Lung (tissue), 12 donors: ENCODE measurements around the gene KANSL1L. TPM values are rescaled to one million over a fixed set of nuclear protein-coding genes. Genes with fewer than 3 reads are reported as not detected.
A peak's percentile ranks its signal among the peaks of the same experiment; 100 is the strongest.

ENCODE experiments used
- ATAC-seq: fragments of 200-7000 bp; cut with Tn5 transposase; one replicate; pipeline ENCODE4 v1.9.1; 2020; ENCODE audit warnings: moderate number of reproducible peaks; ENCODE audit not compliant: insufficient read depth, low FRiP score
- DNase-seq, 3 donors: peaks; one replicate each; pipeline ENCODE4 v3.0.0-alpha.2; 2013 to 2017
- H3K27ac ChIP-seq, 2 donors: one replicate each; pipeline ENCODE4 v1.5.1; 2013; ENCODE audit warnings: mild to moderate bottlenecking in 2 of 2, moderate library complexity in 2 of 2, control low read depth in 1 of 2, inconsistent platforms in 1 of 2, low read depth in 1 of 2, low read length in 1 of 2
- H3K27me3 ChIP-seq, 3 donors: one replicate each; pipeline ENCODE4 v1.5.1; 2013; ENCODE audit warnings: low read length in 2 of 3; ENCODE audit not compliant: control insufficient read depth in 3 of 3, insufficient read depth in 3 of 3
- H3K36me3 ChIP-seq, 4 donors: one replicate each; pipeline ENCODE4 v1.5.1; 2013; ENCODE audit warnings: low read length in 4 of 4, mild to moderate bottlenecking in 1 of 4, moderate library complexity in 1 of 4; ENCODE audit not compliant: control insufficient read depth in 4 of 4, insufficient read depth in 4 of 4
- H3K4me1 ChIP-seq, 5 donors: one replicate each; pipeline ENCODE4 v1.5.1; 2013; ENCODE audit warnings: low read length in 5 of 5, mild to moderate bottlenecking in 2 of 5, moderate library complexity in 1 of 5; ENCODE audit not compliant: control insufficient read depth in 5 of 5, insufficient read depth in 5 of 5
- H3K4me3 ChIP-seq: one replicate; pipeline ENCODE4 v1.5.1; 2013; ENCODE audit warnings: mild to moderate bottlenecking, control low read depth, moderate library complexity
- H3K9ac ChIP-seq, 2 donors: one replicate each; pipeline ENCODE4 v1.5.1; 2013; ENCODE audit warnings: low read length in 2 of 2, control low read depth in 1 of 2; ENCODE audit not compliant: insufficient read depth in 1 of 2
- H3K9me3 ChIP-seq, 4 donors: one replicate each; pipeline ENCODE4 v1.5.1; 2013; ENCODE audit warnings: low read length in 3 of 4, mild to moderate bottlenecking in 1 of 4, moderate library complexity in 1 of 4; ENCODE audit not compliant: control insufficient read depth in 4 of 4, insufficient read depth in 3 of 4
- CTCF ChIP-seq: IDR thresholded peaks from 2 replicates; pipeline ENCODE4 v1.5.1; 2012; ENCODE audit warnings: mild to moderate bottlenecking; ENCODE audit errors: control extremely low read depth, extremely low read depth
- WGBS, 2 donors: extraction: QIAGEN DNeasy Blood & Tissue Kit; methylation state at CpG; one replicate each; pipeline ENCODE4 v1.1.7; 2013; 5-methylcytosine and 5-hydroxymethylcytosine counted together
- polyA plus RNA-seq, 2 donors: library from polyadenylated mRNA; stranded (reverse); fragments of 200-250 nt; gene quantifications; one replicate each; pipeline ENCODE4 v1.2.1, GENCODE V29; 2013
- total RNA-seq, 2 donors: library from RNA; depleted of rRNA in 1 of 2; stranded (reverse); fragments of >200 nt in 1 of 2; gene quantifications; one replicate each; pipeline ENCODE4 v1.2.1, GENCODE V29; 2014 to 2021
- donor health status: control.
- donor health status: control.
- donor health status: Bipolar disorder and iron deficiency.
- donor health status: healthy.
- donor health status: DM: yes; HTN: yes; CAD: no.

KANSL1L gene
- total and polyA plus RNA-seq, 4 donors: 6.1 to 117 (median 17.0) TPM

GRCh38 chr2:209974576-209974975 is 196.6 kb downstream of the KANSL1L start:
- 61 to 67% methylated on average over 1 of the region's 1 CpG for WGBS, 2 donors
- ATAC-seq (no peak), DNase-seq (no peak)
- Histone ChIP-seq H3K27me3 (no peaks in the 10 kb centered on the region), H3K9me3 (no peaks in the 10 kb centered on the region), H3K36me3 (no peaks in the 10 kb centered on the region), H3K27ac (no peak overlapping the region), H3K9ac (no peak overlapping the region), H3K4me1 (peaks cover 0 to 8% (median 0%) of the 10 kb centered on the region in 5 donors), H3K4me3 (no peak overlapping the region)
- no peak for TF ChIP-seq CTCF

GRCh38 chr2:209973328-209973727 is 197.9 kb downstream of the KANSL1L start:
- Histone ChIP-seq H3K27ac (no peak overlapping the region), H3K4me1 (peaks cover 0 to 8% (median 0%) of the 10 kb centered on the region in 5 donors), H3K27me3 (no peaks in the 10 kb centered on the region), H3K9me3 (no peaks in the 10 kb centered on the region), H3K4me3 (no peak overlapping the region), H3K36me3 (no peaks in the 10 kb centered on the region), H3K9ac (no peak overlapping the region)
- peak in 2 of 3 donors; percentile 41 to 50 for DNase-seq
- 11 to 13% methylated on average over 1 of the region's 1 CpG for WGBS, 2 donors
- no peak for TF ChIP-seq CTCF
- ATAC-seq: no peak

Other genes with a start within 250 kb of the KANSL1L start
- 10 to 100 TPM; 42.3 to 72.2 TPM for gene RPE, start 168.8 kb downstream of the KANSL1L start, total RNA-seq
- 10 to 100 TPM; 12.5 to 25.4 TPM for gene RPE, start 168.8 kb downstream of the KANSL1L start, polyA plus RNA-seq
- 10 to 100 TPM; 27.6 to 34.8 TPM for gene ACADL, start 54.0 kb upstream of the KANSL1L start, total RNA-seq
- gene ACADL, start 54.0 kb upstream of the KANSL1L start, polyA plus RNA-seq: 10 to 100 TPM in 1 of 2 donors, 1 to 10 TPM in 1; 7.9 to 43.6 TPM
- not detected for gene MYL1, start 143.8 kb upstream of the KANSL1L start, total RNA-seq
- gene MYL1, start 143.8 kb upstream of the KANSL1L start, polyA plus RNA-seq: under 1 TPM in 1 of 2 donors, not detected in 1; 0.21 TPM